ENCODE measurements around the gene PTPRQ. TPM values are rescaled to one million over a fixed set of nuclear protein-coding genes. Genes with fewer than 3 reads are reported as not detected.

Gene PTPRQ
- total RNA-seq, 1 experiment from 2014 or later, result not detected

GRCh38 chr12:80556566-80556965 lies 112.5 kb downstream of the PTPRQ start:
- no peak overlapping the region for H3K4me3 Mint-ChIP-seq (ENCODE audit: low read depth, unreplicated experiment)
- no peak overlapping the region for H3K27ac Mint-ChIP-seq (ENCODE audit: unreplicated experiment)
- TF ChIP-seq CTCF (IDR thresholded peaks at IDR 0.05; ENCODE audit: unreplicated experiment), result no peak
- CTCF ChIA-PET, result no interaction called here
- BruUV-seq (replicated peaks), result no TSS peak
- no peak for DNase-seq
- H3K9me3 Mint-ChIP-seq (ENCODE audit: low read depth, unreplicated experiment), result no peaks in the 10 kb centered on the region
- intact Hi-C loops (cut with micrococcal nuclease; ENCODE audit: unreplicated experiment), result no loop called here
- no peaks in the 10 kb centered on the region for H3K27me3 Mint-ChIP-seq (ENCODE audit: unreplicated experiment)
- H3K36me3 Mint-ChIP-seq (ENCODE audit: insufficient read depth, unreplicated experiment), result no peaks in the 10 kb centered on the region
- H3K4me1 Mint-ChIP-seq (ENCODE audit: low read depth, unreplicated experiment), result peaks cover 8% of the 10 kb centered on the region

- no TSS peak for BruUV-seq (replicated peaks)
- H3K4me3 Mint-ChIP-seq (ENCODE audit: low read depth, unreplicated experiment), result no peak overlapping the region
- CTCF ChIA-PET, result no interaction called here
These were observed 115.7 kb downstream of the PTPRQ start for GRCh38 chr12:80559766-80560165.

GRCh38 chr12:80565271-80565670 lies 121.2 kb downstream of the PTPRQ start:
- TF ChIP-seq CTCF (IDR thresholded peaks at IDR 0.05; ENCODE audit: unreplicated experiment), result no peak
- Mint-ChIP-seq H3K4me1 (ENCODE audit: low read depth, unreplicated experiment) (no peaks in the 10 kb centered on the region), H3K9me3 (ENCODE audit: low read depth, unreplicated experiment) (no peaks in the 10 kb centered on the region), H3K27ac (ENCODE audit: unreplicated experiment) (no peak overlapping the region), H3K27me3 (ENCODE audit: unreplicated experiment) (no peaks in the 10 kb centered on the region), H3K4me3 (ENCODE audit: low read depth, unreplicated experiment) (no peak overlapping the region), H3K36me3 (ENCODE audit: insufficient read depth, unreplicated experiment) (no peaks in the 10 kb centered on the region)
- CTCF ChIA-PET, result no interaction called here
- no TSS peak for BruUV-seq (replicated peaks)
- intact Hi-C loops (cut with micrococcal nuclease; ENCODE audit: unreplicated experiment), result no loop called here
- DNase-seq, result no peak

More at GRCh38 chr12:80559766-80560165, 115.7 kb downstream of the PTPRQ start:
- Mint-ChIP-seq H3K9me3 (ENCODE audit: low read depth, unreplicated experiment) (no peaks in the 10 kb centered on the region), H3K4me1 (ENCODE audit: low read depth, unreplicated experiment) (peaks cover 8% of the 10 kb centered on the region), H3K27me3 (ENCODE audit: unreplicated experiment) (no peaks in the 10 kb centered on the region), H3K36me3 (ENCODE audit: insufficient read depth, unreplicated experiment) (no peaks in the 10 kb centered on the region), H3K27ac (ENCODE audit: unreplicated experiment) (no peak overlapping the region)
- no peak for TF ChIP-seq CTCF (IDR thresholded peaks at IDR 0.05; ENCODE audit: unreplicated experiment)
- intact Hi-C loops (cut with micrococcal nuclease; ENCODE audit: unreplicated experiment), result no loop called here
- DNase-seq, result no peak

GRCh38 chr12:80567401-80567800 lies 123.4 kb downstream of the PTPRQ start:
- Mint-ChIP-seq H3K4me1 (ENCODE audit: low read depth, unreplicated experiment) (no peaks in the 10 kb centered on the region), H3K36me3 (ENCODE audit: insufficient read depth, unreplicated experiment) (no peaks in the 10 kb centered on the region), H3K27ac (ENCODE audit: unreplicated experiment) (no peak overlapping the region), H3K27me3 (ENCODE audit: unreplicated experiment) (no peaks in the 10 kb centered on the region), H3K4me3 (ENCODE audit: low read depth, unreplicated experiment) (no peak overlapping the region), H3K9me3 (ENCODE audit: low read depth, unreplicated experiment) (no peaks in the 10 kb centered on the region)
- CTCF ChIA-PET, result no interaction called here
- intact Hi-C loops (cut with micrococcal nuclease; ENCODE audit: unreplicated experiment), result no loop called here
- DNase-seq, result no peak
- no peak for TF ChIP-seq CTCF (IDR thresholded peaks at IDR 0.05; ENCODE audit: unreplicated experiment)
- BruUV-seq (replicated peaks), result no TSS peak
